ENCODE results near the gene RIPPLY3.
"Not testable (repeated sequence)": the region's sequence is repeated elsewhere in the genome, so short reads cannot be mapped to it uniquely, and the experiment has no call there.

The RIPPLY3 gene

GRCh38 chr21:37032293-37032692, 25.8 kb downstream of the RIPPLY3 start:
- TF ChIP-seq TRIM28 (IDR thresholded peaks at IDR 0.05; ENCODE audit: borderline replicate concordance, low read length): no peak
- TF ChIP-seq ZNF585B (tag by site-specific recombination; IDR thresholded peaks at IDR 0.05): no peak
- TF ChIP-seq ZNF747 (tag by site-specific recombination; IDR thresholded peaks at IDR 0.05): no peak
- peak; percentile 94 for TF ChIP-seq SCRT2 (tag by site-specific recombination; IDR thresholded peaks at IDR 0.05)
- ChIA-PET CTCF (interaction anchor here (0.9 kb wide), 1 partner anchor 23 kb away, joined by 3 read pairs; no protein-coding TSS in a partner anchor), POLR2A (no interaction called here)
- no peaks in the 10 kb centered on the region for H3K36me3 ChIP-seq (ENCODE audit: control insufficient read depth in 2 of 2, insufficient read depth in 1 of 2, low read length in 2 of 2)
- no peaks in the 10 kb centered on the region for H3K4me1 ChIP-seq (ENCODE audit: control insufficient read depth, insufficient read depth, low read length)
- no peaks in the 10 kb centered on the region for H3K9me3 ChIP-seq (ENCODE audit: control insufficient read depth, insufficient read depth, low read depth, low read length)
- no peak overlapping the region for H3K27ac ChIP-seq (ENCODE audit: extremely low read depth, low read depth, low read length)
- H3K4me3 ChIP-seq (ENCODE audit: low read depth, low read length): no peak overlapping the region

GRCh38 chr21:37032877-37033471, 26.5 kb downstream of the RIPPLY3 start:
- CTCF ChIA-PET: no interaction called here
- Histone ChIP-seq H3K9me3 (ENCODE audit: control insufficient read depth, insufficient read depth, low read depth, low read length) (no peaks in the 10 kb centered on the region), H3K4me3 (ENCODE audit: low read depth, low read length) (no peak overlapping the region), H3K36me3 (ENCODE audit: control insufficient read depth in 2 of 2, insufficient read depth in 1 of 2, low read length in 2 of 2) (no peaks in the 10 kb centered on the region), H3K4me1 (ENCODE audit: control insufficient read depth, insufficient read depth, low read length) (peaks cover 2% of the 10 kb centered on the region; the same call in 1 of the 2 replicates), H3K27ac (ENCODE audit: extremely low read depth, low read depth, low read length) (no peak overlapping the region)
- TF ChIP-seq OSR2 (tag by site-specific recombination; IDR thresholded peaks at IDR 0.05): peak; percentile 90
- TF ChIP-seq ZNF660 (tag by site-specific recombination; IDR thresholded peaks at IDR 0.05): peak; percentile 99
- peak; percentile 54 for TF ChIP-seq SP7 (tag by site-specific recombination; IDR thresholded peaks at IDR 0.05)
- TF ChIP-seq ZSCAN5A (tag by site-specific recombination; IDR thresholded peaks at IDR 0.05): no peak
- peak; percentile 61; the same call in 1 of the 2 replicates for TF ChIP-seq ZEB2 (tag by site-specific recombination; IDR thresholded peaks at IDR 0.05)
- peak; percentile 52; the same call in 1 of the 2 replicates for TF ChIP-seq ZNF184 (tag by site-specific recombination; IDR thresholded peaks at IDR 0.05)
- no peak for TF ChIP-seq ZNF529 (tag by site-specific recombination; IDR thresholded peaks at IDR 0.05; ENCODE audit: insufficient replicate concordance)
- TF ChIP-seq PRDM1 (tag by site-specific recombination; IDR thresholded peaks at IDR 0.05): no peak
- no peak for TF ChIP-seq ZNF248 (tag by site-specific recombination; IDR thresholded peaks at IDR 0.05)
- peak; percentile 59; the same call in 1 of the 2 replicates for TF ChIP-seq ZNF639 (tag by site-specific recombination; IDR thresholded peaks at IDR 0.05)
- TF ChIP-seq PRDM6 (tag by site-specific recombination; IDR thresholded peaks at IDR 0.05): peak; percentile 73
- no peak for TF ChIP-seq ZSCAN18 (tag by site-specific recombination; IDR thresholded peaks at IDR 0.05)
- peak; percentile 38 for TF ChIP-seq ZNF629 (tag by site-specific recombination; IDR thresholded peaks at IDR 0.05)
- POLR2A ChIA-PET: no interaction called here

- H3K9me3 ChIP-seq (ENCODE audit: control insufficient read depth, insufficient read depth, low read depth, low read length); H3K36me3 ChIP-seq (ENCODE audit: control insufficient read depth in 2 of 2, insufficient read depth in 1 of 2, low read length in 2 of 2); H3K27ac ChIP-seq (ENCODE audit: extremely low read depth, low read depth, low read length); H3K4me3 ChIP-seq (ENCODE audit: low read depth, low read length); CTCF ChIA-PET; POLR2A ChIA-PET; H3K4me1 ChIP-seq (ENCODE audit: control insufficient read depth, insufficient read depth, low read length): not testable (repeated sequence)
These were observed 27.9 kb downstream of the RIPPLY3 start for GRCh38 chr21:37034394-37034793.

All from HEK293 (cell line).